Ascending aorta (tissue), 2 donors: ENCODE results near the gene RUNX2. TPM values are rescaled to one million over a fixed set of nuclear protein-coding genes. Genes with fewer than 3 reads are reported as not detected.

ENCODE experiments used
- DNase-seq, 2 donors: peaks; one replicate each; pipeline ENCODE4 v3.0.0-alpha.2; 2019; ENCODE audit warnings: low spot score in 2 of 2
- H3K27ac ChIP-seq, 2 donors: fragments of 200-600 bp; sonication (generic); one replicate each; pipeline ENCODE4 v1.5.1; 2016 to 2017; ENCODE audit warnings: mild to moderate bottlenecking in 1 of 2
- H3K27me3 ChIP-seq: fragments of 200-600 bp; sonication (generic); one replicate; pipeline ENCODE4 v1.5.1; 2017
- H3K36me3 ChIP-seq, 2 donors: fragments of 200-600 bp; sonication (generic); one replicate each; pipeline ENCODE4 v1.5.1; 2016
- H3K4me1 ChIP-seq, 2 donors: fragments of 200-600 bp; sonication (generic); one replicate each; pipeline ENCODE4 v1.5.1; 2016 to 2017; ENCODE audit warnings: mild to moderate bottlenecking in 1 of 2
- H3K4me3 ChIP-seq, 2 donors: fragments of 200-600 bp; sonication (generic); one replicate each; pipeline ENCODE4 v1.5.1; 2016 to 2017; ENCODE audit warnings: mild to moderate bottlenecking in 1 of 2
- H3K9me3 ChIP-seq, 2 donors: fragments of 200-600 bp; sonication (generic); one replicate each; pipeline ENCODE4 v1.5.1; 2016
- intact Hi-C: fragments of 100-400 bp; cut with DNase I; formaldehyde crosslinking; loops from one replicate; pipeline ENCODE4 v1.15.1; 2023
- total RNA-seq: library from RNA; depleted of rRNA; stranded (reverse); fragments of >200 nt; gene quantifications from one replicate; pipeline ENCODE4 v1.1.0, GENCODE V29; 2016
- TF ChIP-seq, protein P1 (sequence below), 3 experiments: fragments of 200-600 bp in 2 of 3; fragments of 450-650 bp in 1 of 3; sonication (generic) in 2 of 3; IDR thresholded peaks; one replicate each; pipeline ENCODE4 v1.5.1; 2016 to 2019; ENCODE audit warnings: antibody characterized with exemption in 3 of 3, mild to moderate bottlenecking in 1 of 3, moderate library complexity in 1 of 3

The RUNX2 gene
- total RNA-seq, 1 donor from 2014 or later, result 0.21 TPM

DNA sequence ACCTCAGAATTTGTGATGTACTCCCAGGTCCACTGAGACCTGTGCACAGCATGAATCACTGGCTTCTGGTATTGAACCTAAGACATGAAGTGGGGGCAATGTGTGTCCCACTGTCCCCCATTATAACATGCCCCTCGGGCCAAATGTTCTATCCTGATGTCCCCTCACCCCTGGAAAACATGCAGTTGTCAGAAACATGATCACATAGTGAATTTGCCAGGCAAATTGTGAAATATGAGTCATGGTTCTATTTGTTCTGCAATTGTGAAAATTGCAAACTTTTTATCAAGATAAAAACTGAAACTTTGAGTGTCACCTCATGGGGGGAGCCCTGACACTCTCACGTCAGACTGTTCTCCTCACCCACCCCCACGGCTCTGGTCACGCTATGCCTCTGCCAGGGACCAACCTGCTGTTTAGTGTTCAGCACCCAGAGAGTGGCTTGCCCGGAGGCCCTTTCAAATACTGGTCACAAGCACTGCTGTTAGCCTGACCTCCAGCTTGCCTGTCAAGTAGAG is 382.2 kb downstream of the RUNX2 start:
- intact Hi-C loops, result loop anchor here (10.0 kb wide), 1 partner anchor 1116 kb away; no protein-coding TSS in a partner anchor
- TF ChIP-seq, protein P1, sequence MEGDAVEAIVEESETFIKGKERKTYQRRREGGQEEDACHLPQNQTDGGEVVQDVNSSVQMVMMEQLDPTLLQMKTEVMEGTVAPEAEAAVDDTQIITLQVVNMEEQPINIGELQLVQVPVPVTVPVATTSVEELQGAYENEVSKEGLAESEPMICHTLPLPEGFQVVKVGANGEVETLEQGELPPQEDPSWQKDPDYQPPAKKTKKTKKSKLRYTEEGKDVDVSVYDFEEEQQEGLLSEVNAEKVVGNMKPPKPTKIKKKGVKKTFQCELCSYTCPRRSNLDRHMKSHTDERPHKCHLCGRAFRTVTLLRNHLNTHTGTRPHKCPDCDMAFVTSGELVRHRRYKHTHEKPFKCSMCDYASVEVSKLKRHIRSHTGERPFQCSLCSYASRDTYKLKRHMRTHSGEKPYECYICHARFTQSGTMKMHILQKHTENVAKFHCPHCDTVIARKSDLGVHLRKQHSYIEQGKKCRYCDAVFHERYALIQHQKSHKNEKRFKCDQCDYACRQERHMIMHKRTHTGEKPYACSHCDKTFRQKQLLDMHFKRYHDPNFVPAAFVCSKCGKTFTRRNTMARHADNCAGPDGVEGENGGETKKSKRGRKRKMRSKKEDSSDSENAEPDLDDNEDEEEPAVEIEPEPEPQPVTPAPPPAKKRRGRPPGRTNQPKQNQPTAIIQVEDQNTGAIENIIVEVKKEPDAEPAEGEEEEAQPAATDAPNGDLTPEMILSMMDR (IDR thresholded peaks at IDR 0.05), result no peak
- DNase-seq, result no peak

DNA sequence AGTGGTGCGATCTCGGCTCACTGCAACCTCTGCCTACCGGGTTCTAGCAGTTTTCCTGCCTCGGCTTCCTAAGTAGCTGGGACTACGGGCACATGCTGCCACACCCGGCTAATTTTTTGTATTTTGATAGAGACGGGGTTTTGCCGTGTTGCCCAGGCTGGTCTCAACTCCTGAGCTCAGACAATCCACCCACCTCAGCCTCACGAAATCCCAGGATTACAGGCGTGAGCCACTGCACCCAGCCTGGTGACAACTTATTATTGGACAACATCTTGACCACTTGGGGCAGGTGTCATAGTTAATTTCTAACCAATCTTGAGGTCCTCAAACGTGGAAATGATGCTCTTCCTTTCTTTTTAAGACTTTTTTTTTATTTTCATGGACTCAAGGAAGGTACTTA is 383.9 kb downstream of the RUNX2 start:
- Histone ChIP-seq H3K4me1 (peaks cover 0 to 3% of the 10 kb centered on the region in 2 donors), H3K27me3 (no peaks in the 10 kb centered on the region), H3K4me3 (no peak overlapping the region), H3K36me3 (no peaks in the 10 kb centered on the region), H3K27ac (no peak overlapping the region), H3K9me3 (no peaks in the 10 kb centered on the region)
- TF ChIP-seq, protein P1 (IDR thresholded peaks at IDR 0.05), result no peak
- no peak for DNase-seq
- intact Hi-C loops, result loop anchor here (10.0 kb wide), 1 partner anchor 1117 kb away; no protein-coding TSS in a partner anchor

More for the DNA sequence above, 382.2 kb downstream of the RUNX2 start:
- Histone ChIP-seq H3K4me1 (peaks cover 0 to 3% of the 10 kb centered on the region in 2 donors), H3K27ac (no peak overlapping the region), H3K27me3 (no peaks in the 10 kb centered on the region), H3K4me3 (no peak overlapping the region), H3K9me3 (no peaks in the 10 kb centered on the region), H3K36me3 (no peaks in the 10 kb centered on the region)

DNA sequence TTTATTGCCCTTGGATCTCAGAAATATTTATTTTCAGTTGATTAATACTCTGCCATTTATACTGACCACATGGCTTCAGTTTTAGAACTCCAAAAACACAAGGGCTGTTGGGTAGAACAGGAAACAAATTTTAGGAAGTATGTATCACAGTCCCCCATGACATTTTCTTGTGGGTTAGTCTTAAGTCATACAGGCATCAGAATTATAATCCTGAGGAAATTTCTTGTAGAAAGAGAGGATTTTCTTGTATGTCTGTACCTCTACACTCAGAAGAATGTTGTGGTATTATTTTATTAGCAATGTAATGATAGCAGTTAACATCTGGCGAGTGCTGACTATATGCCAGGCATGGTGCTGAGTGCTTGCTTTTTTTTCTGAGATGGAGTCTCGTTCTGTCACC is 384.7 kb downstream of the RUNX2 start:
- TF ChIP-seq, protein P1 (IDR thresholded peaks at IDR 0.05), result no peak
- DNase-seq, result no peak
- Histone ChIP-seq H3K36me3 (no peaks in the 10 kb centered on the region), H3K27me3 (no peaks in the 10 kb centered on the region), H3K27ac (no peak overlapping the region), H3K4me1 (peaks cover 0 to 3% of the 10 kb centered on the region in 2 donors), H3K9me3 (no peaks in the 10 kb centered on the region), H3K4me3 (no peak overlapping the region)
- intact Hi-C loops, result loop anchor here (10.0 kb wide), 1 partner anchor 1118 kb away; no protein-coding TSS in a partner anchor

Other genes with a start within 250 kb of the RUNX2 start
- not detected for gene SUPT3H, start 49.6 kb downstream of the RUNX2 start, total RNA-seq